Panc1 (cell line): ENCODE measurements around the gene IMMT. TPM values are rescaled to one million over a fixed set of nuclear protein-coding genes. Genes with fewer than 3 reads are reported as not detected.

Experiments
- ATAC-seq: fragments of 200-7000 bp; cut with Tn5 transposase; 2 replicates; pipeline ENCODE4 v1.9.1; 2020; ENCODE audit warnings: mild to moderate bottlenecking, moderate library complexity
- BruUV-seq: library from RNA; stranded (reverse); fragments of 400-500 nt; replicated peaks from 2 replicates; lab custom pipeline; 2021; lab: Mats Ljungman, UMichigan
- CTCF ChIA-PET: fragments of 300-600 bp; sonication (Branson Sonifier 250); formaldehyde crosslinking; loops from one replicate; lab custom pipeline; 2022; ENCODE audit warnings: antibody characterized with exemption; lab: Charles Lee
- POLR2A ChIA-PET: fragments of 300-600 bp; sonication (Branson Sonifier 250); formaldehyde crosslinking; loops from one replicate; lab custom pipeline; 2022; ENCODE audit warnings: antibody characterized with exemption; lab: Charles Lee
- DNase-seq: peaks from one replicate; pipeline ENCODE4 v3.0.0-alpha.2; 2010; ENCODE audit warnings: low read depth, low spot score
- H3K27ac ChIP-seq: 2 replicates; pipeline ENCODE4 v1.5.1; 2011; ENCODE audit warnings: mild to moderate bottlenecking, low read length, inconsistent platforms
- H3K27me3 ChIP-seq: fragments of 200-500 bp; sonication (Bioruptor generic); 2 replicates; pipeline ENCODE4 v1.6.0; 2014; ENCODE audit warnings: low read length, inconsistent platforms; ENCODE audit not compliant: control insufficient read depth, insufficient read depth
- H3K36me3 ChIP-seq: fragments of 200-500 bp; sonication (Bioruptor generic); 2 replicates; pipeline ENCODE4 v1.5.1; 2014; ENCODE audit warnings: inconsistent platforms, mild to moderate bottlenecking, low read length, moderate library complexity; ENCODE audit not compliant: control insufficient read depth, insufficient read depth
- H3K4me1 ChIP-seq: 2 replicates; pipeline ENCODE4 v1.5.1; 2011; ENCODE audit warnings: inconsistent platforms, mild to moderate bottlenecking, low read length, moderate library complexity; ENCODE audit not compliant: control insufficient read depth, insufficient read depth
- H3K4me3 ChIP-seq, 2 experiments: 2 replicates each; pipeline ENCODE4 v1.5.1; 2011 to 2012; ENCODE audit warnings: low read depth in 2 of 2, low read length in 2 of 2, mild to moderate bottlenecking in 2 of 2, inconsistent platforms in 1 of 2, moderate library complexity in 1 of 2
- H3K9me3 ChIP-seq: fragments of 200-500 bp; sonication (Bioruptor generic); 2 replicates; pipeline ENCODE4 v1.5.1; 2014; ENCODE audit warnings: low read depth, mild to moderate bottlenecking, inconsistent platforms, low read length, moderate library complexity; ENCODE audit not compliant: control insufficient read depth, insufficient read depth
- CTCF ChIP-seq: fragments of 450-650 bp; IDR thresholded peaks from 2 replicates; pipeline ENCODE4 v1.5.1; 2017; ENCODE audit warnings: mild to moderate bottlenecking
- POLR2AphosphoS5 ChIP-seq: IDR thresholded peaks from 2 replicates; pipeline ENCODE4 v1.6.1; 2012; ENCODE audit warnings: mild to moderate bottlenecking, low read depth, low read length, moderate library complexity
- SIN3A ChIP-seq: IDR thresholded peaks from 2 replicates; pipeline ENCODE4 v1.6.1; 2012; ENCODE audit warnings: low read depth, mild to moderate bottlenecking, low read length, moderate library complexity, borderline replicate concordance; ENCODE audit not compliant: insufficient read depth
- TCF7L2 ChIP-seq: IDR thresholded peaks from 2 replicates; pipeline ENCODE4 v1.6.1; 2011; ENCODE audit warnings: mild to moderate bottlenecking, low read depth, low read length, inconsistent platforms
- in situ Hi-C: cut with HindIII; loops from 2 replicates; pipeline ENCODE4 v1.10.0; 2016; ENCODE audit warnings: low sequenced_read_pairs, low pct_unique_long_range_greater_than_20kb
- intact Hi-C: fragments of 100-400 bp; cut with micrococcal nuclease; formaldehyde crosslinking; loops from one replicate; pipeline ENCODE4 v1.10.0; 2022; ENCODE audit not compliant: unreplicated experiment
- total RNA-seq: library from RNA; stranded (reverse); gene quantifications from one replicate; pipeline ENCODE4 v1.2.1, GENCODE V29; 2021; ENCODE audit not compliant: unreplicated experiment
- TF ChIP-seq, protein P1 (sequence below), 2 experiments: IDR thresholded peaks; 2 replicates each; pipeline ENCODE4 v1.6.1; 2011 to 2012; ENCODE audit warnings: low read depth in 2 of 2, control low read depth in 1 of 2, low read length in 1 of 2, mild to moderate bottlenecking in 1 of 2, moderate library complexity in 1 of 2; ENCODE audit not compliant: insufficient read depth in 1 of 2

The IMMT gene
- total RNA-seq, 1 experiment from 2014 or later = 138 TPM

- H3K36me3 ChIP-seq = peaks cover 39% of the 10 kb centered on the region
- TF ChIP-seq, protein P1, sequence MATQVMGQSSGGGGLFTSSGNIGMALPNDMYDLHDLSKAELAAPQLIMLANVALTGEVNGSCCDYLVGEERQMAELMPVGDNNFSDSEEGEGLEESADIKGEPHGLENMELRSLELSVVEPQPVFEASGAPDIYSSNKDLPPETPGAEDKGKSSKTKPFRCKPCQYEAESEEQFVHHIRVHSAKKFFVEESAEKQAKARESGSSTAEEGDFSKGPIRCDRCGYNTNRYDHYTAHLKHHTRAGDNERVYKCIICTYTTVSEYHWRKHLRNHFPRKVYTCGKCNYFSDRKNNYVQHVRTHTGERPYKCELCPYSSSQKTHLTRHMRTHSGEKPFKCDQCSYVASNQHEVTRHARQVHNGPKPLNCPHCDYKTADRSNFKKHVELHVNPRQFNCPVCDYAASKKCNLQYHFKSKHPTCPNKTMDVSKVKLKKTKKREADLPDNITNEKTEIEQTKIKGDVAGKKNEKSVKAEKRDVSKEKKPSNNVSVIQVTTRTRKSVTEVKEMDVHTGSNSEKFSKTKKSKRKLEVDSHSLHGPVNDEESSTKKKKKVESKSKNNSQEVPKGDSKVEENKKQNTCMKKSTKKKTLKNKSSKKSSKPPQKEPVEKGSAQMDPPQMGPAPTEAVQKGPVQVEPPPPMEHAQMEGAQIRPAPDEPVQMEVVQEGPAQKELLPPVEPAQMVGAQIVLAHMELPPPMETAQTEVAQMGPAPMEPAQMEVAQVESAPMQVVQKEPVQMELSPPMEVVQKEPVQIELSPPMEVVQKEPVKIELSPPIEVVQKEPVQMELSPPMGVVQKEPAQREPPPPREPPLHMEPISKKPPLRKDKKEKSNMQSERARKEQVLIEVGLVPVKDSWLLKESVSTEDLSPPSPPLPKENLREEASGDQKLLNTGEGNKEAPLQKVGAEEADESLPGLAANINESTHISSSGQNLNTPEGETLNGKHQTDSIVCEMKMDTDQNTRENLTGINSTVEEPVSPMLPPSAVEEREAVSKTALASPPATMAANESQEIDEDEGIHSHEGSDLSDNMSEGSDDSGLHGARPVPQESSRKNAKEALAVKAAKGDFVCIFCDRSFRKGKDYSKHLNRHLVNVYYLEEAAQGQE (IDR thresholded peaks at IDR 0.05; ENCODE audit: insufficient read depth in 1 of 2, low read depth in 2 of 2, low read length in 1 of 2) = 0 out of 4 replicates have a peak, but pooled peaks of 1 of the 2 experiments have one; percentile 53
- TF ChIP-seq CTCF (no peak), TCF7L2 (peak; percentile 69), POLR2AphosphoS5 (peak; percentile 91)
- H3K4me1 ChIP-seq = peaks cover 21% of the 10 kb centered on the region
- no TSS peak for BruUV-seq
- ChIA-PET POLR2A (interaction anchor here (0.8 kb wide), 1 partner anchor 14 kb away, joined by 4 read pairs; no protein-coding TSS in a partner anchor), CTCF (interaction anchor here (1.0 to 1.1 kb wide), 2 partner anchors 18 to 19 kb away, joined by 3 to 13 read pairs; no protein-coding TSS in a partner anchor)
- ATAC-seq = peak; percentile 97
- H3K27me3 ChIP-seq = no peaks in the 10 kb centered on the region
- H3K27ac ChIP-seq = peak within 1 kb of the TSS; percentile 99
- H3K4me3 ChIP-seq = peak within 1 kb of the TSS; percentile 96 to 99
- peak; percentile 91 for DNase-seq
- in situ Hi-C loops (no loop called here), intact Hi-C loops (no loop called here)
- no peaks in the 10 kb centered on the region for H3K9me3 ChIP-seq
These were observed 89.0 kb downstream of the IMMT start, which contains the start of gene PTCD3 for GRCh38 chr2:86105969-86106945. PTCD3 (plus strand) TSS chr2:86106235; CDS start chr2:86106248, 13 bp downstream.

DNA sequence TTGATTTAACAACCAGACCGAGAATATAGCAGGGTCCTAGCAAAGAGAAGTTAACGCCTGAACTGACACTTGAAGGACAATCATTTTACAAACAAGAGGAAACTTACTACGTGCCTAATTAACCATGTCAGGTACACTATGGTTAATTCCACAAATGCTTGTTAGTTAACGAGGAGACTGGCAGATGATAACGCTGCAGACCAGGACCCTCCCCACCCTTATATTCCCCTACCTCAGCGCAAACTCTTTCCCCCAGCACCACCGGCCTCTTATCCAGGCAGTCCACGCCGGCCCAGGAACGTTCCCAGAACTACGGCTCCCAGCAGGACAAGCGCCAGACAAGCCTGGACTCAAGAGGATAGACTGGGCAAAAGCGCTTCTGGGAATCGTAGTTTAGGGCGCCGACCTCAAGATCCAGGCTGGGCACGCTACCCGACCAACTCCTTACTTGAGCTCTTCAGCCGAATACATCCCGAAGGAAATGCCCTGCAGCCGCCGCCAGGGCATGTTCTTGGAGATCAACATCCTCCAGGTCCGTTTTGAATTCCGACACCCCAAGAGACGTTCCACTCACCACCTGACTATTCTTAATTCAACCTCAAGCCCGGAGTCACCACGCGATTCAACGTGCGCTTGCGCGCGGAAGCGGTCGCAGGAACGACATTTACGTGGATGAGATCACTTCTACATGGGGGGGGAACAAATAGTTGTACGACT, 89.9 kb downstream of the IMMT start, which contains the start of gene POLR1A:
TSS of gene POLR1A (minus strand) at position 635 of the 717 bp plus-strand sequence. CDS start at position 525, 110 bp downstream.
- TF ChIP-seq TCF7L2 (no peak), SIN3A (0 out of 2 replicates have a peak, but pooled peaks have one; percentile 78), CTCF (no peak), POLR2AphosphoS5 (peak; percentile 69)
- TF ChIP-seq, protein P1 (IDR thresholded peaks at IDR 0.05; ENCODE audit: insufficient read depth in 1 of 2, low read depth in 2 of 2, low read length in 1 of 2) = no peak
- CTCF ChIA-PET = interaction anchor here (0.6 to 1.1 kb wide), 3 partner anchors 18 to 21 kb away, joined by 3 to 13 read pairs (median 4); no protein-coding TSS in a partner anchor
- H3K27me3 ChIP-seq = no peaks in the 10 kb centered on the region
- BruUV-seq = no TSS peak
- DNase-seq = peak; percentile 94
- H3K9me3 ChIP-seq = no peaks in the 10 kb centered on the region
- peaks cover 36% of the 10 kb centered on the region for H3K36me3 ChIP-seq
- H3K4me3 ChIP-seq = peak within 1 kb of the TSS; percentile 96 to 99
- in situ Hi-C loops (no loop called here), intact Hi-C loops (no loop called here)
- POLR2A ChIA-PET = interaction anchor here (0.8 kb wide), 1 partner anchor 14 kb away, joined by 4 read pairs; no protein-coding TSS in a partner anchor
- H3K4me1 ChIP-seq = peaks cover 21% of the 10 kb centered on the region
- peak within 1 kb of the TSS; percentile 99 for H3K27ac ChIP-seq
- peak; percentile 96 for ATAC-seq
